OCI-LY3 (cell line): ENCODE data around the gene CTSD.
"Not testable (repeated sequence)": the region's sequence is repeated elsewhere in the genome, so short reads cannot be mapped to it uniquely, and the experiment has no call there.

Source experiments
- H2AFZ ChIP-seq: fragments of 200-600, 300-600 bp; shearing (Covaris generic); 2 replicates; pipeline ENCODE4 v1.6.0; 2014; ENCODE audit warnings: antibody characterized with exemption, low read depth, low read length
- H3K27ac ChIP-seq: fragments of 200-600, 300-600 bp; sonication (generic); 2 replicates; pipeline ENCODE4 v1.5.1; 2014; ENCODE audit warnings: mild to moderate bottlenecking, low read length, moderate library complexity, mixed read lengths
- H3K27me3 ChIP-seq: fragments of 200-600, 300-600 bp; sonication (generic); 2 replicates; pipeline ENCODE4 v1.6.1; 2014; ENCODE audit warnings: low read depth, low read length, mixed read lengths
- H3K36me3 ChIP-seq: fragments of 200-600, 300-600 bp; sonication (generic); replicated peaks from 2 replicates; pipeline ENCODE3; 2014; ENCODE audit warnings: low read depth, low read length, mixed read lengths
- H3K4me1 ChIP-seq: fragments of 300-600, 200-600 bp; sonication (generic); 2 replicates; pipeline ENCODE4 v1.6.1; 2014; ENCODE audit warnings: low read length, mixed read lengths
- H3K4me2 ChIP-seq: fragments of 200-600, 300-600 bp; sonication (generic); 2 replicates; pipeline ENCODE4 v1.6.1; 2014; ENCODE audit warnings: low read length, mixed read lengths
- H3K4me3 ChIP-seq: fragments of 300-600, 200-600 bp; sonication (generic); 2 replicates; pipeline ENCODE4 v1.5.1; 2014; ENCODE audit warnings: antibody characterized with exemption, mild to moderate bottlenecking, low read length, moderate library complexity
- H3K79me2 ChIP-seq: fragments of 300-600, 200-600 bp; shearing (Covaris generic); 2 replicates; pipeline ENCODE4 v1.6.1; 2014; ENCODE audit warnings: mild to moderate bottlenecking, low read length, mixed read lengths
- H3K9ac ChIP-seq: fragments of 300-600, 200-600 bp; shearing (Covaris generic); 2 replicates; pipeline ENCODE4 v1.6.0; 2014; ENCODE audit warnings: mild to moderate bottlenecking, low read length, moderate library complexity
- H3K9me3 ChIP-seq: fragments of 200-600, 300-600 bp; shearing (Covaris generic); 2 replicates; pipeline ENCODE4 v1.6.1; 2014; ENCODE audit warnings: low read length, mixed read lengths; ENCODE audit not compliant: insufficient read depth
- H4K20me1 ChIP-seq: fragments of 200-600, 300-600 bp; sonication (generic); 2 replicates; pipeline ENCODE4 v1.6.1; 2016; ENCODE audit warnings: low read length, mixed read lengths; ENCODE audit not compliant: insufficient read depth
- EZH2phosphoT487 ChIP-seq: fragments of 200-600 bp; shearing (Covaris generic); IDR thresholded peaks from 2 replicates; pipeline ENCODE4 v1.6.1; 2018; ENCODE audit warnings: antibody characterized with exemption, mixed run types, low read depth
- TF ChIP-seq, protein P1 (sequence below): fragments of 200-600, 300-600 bp; sonication (generic); IDR thresholded peaks from 2 replicates; pipeline ENCODE4 v1.5.1; 2014; ENCODE audit warnings: antibody characterized with exemption, low read length, low read depth

The CTSD gene

DNA sequence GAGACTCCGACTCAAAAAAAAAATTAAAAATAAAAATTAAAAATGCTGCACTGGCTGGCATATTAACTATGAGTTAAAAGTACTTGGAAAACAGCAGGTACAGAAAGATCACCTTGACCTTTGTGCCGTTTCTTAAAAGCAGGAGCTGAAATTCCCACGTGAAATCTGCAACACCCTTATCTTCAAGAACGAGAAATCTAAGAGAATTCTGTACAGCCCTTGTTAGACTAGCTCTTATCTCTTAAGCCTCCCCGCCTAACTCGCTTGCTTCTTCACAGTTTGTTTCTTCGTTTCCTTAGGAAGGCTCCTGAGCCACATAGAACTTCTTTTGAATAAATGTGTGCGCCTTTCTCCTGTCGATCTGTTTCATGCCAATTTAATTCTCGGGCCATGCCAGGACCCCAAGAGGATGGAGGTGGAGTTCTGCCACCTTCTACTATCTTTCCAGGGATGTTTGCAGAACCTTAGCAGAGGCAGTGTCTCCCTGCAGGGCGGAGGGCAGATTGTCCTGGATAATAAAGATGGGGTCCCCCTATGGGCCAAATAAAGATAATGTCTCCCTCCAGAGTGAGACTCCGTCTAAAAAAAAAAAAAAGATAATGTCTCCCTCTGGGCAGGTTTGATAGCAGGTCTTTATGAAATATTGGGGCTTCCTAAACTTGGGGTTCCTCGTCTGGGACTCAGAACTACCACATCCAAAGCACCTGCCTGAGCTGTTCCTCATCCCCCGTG lies 43.7 kb upstream of the CTSD start:
- H3K4me1 ChIP-seq = no peaks in the 10 kb centered on the region
- no peaks in the 10 kb centered on the region for H3K36me3 ChIP-seq
- H3K79me2 ChIP-seq = no peaks in the 10 kb centered on the region
- no peak overlapping the region for H3K4me2 ChIP-seq
- peaks cover 6% of the 10 kb centered on the region; the same call in 1 of the 2 replicates for H3K27me3 ChIP-seq
- no peak overlapping the region for H2AFZ ChIP-seq
- no peak overlapping the region for H3K4me3 ChIP-seq
- H3K9ac ChIP-seq = no peak overlapping the region
- H3K9me3 ChIP-seq = no peaks in the 10 kb centered on the region
- no peaks in the 10 kb centered on the region for H4K20me1 ChIP-seq
- TF ChIP-seq, protein P1, sequence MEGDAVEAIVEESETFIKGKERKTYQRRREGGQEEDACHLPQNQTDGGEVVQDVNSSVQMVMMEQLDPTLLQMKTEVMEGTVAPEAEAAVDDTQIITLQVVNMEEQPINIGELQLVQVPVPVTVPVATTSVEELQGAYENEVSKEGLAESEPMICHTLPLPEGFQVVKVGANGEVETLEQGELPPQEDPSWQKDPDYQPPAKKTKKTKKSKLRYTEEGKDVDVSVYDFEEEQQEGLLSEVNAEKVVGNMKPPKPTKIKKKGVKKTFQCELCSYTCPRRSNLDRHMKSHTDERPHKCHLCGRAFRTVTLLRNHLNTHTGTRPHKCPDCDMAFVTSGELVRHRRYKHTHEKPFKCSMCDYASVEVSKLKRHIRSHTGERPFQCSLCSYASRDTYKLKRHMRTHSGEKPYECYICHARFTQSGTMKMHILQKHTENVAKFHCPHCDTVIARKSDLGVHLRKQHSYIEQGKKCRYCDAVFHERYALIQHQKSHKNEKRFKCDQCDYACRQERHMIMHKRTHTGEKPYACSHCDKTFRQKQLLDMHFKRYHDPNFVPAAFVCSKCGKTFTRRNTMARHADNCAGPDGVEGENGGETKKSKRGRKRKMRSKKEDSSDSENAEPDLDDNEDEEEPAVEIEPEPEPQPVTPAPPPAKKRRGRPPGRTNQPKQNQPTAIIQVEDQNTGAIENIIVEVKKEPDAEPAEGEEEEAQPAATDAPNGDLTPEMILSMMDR = no peak
- H3K27ac ChIP-seq = no peak overlapping the region

- Histone ChIP-seq H3K27me3 (peaks cover 14% of the 10 kb centered on the region), H3K9ac (no peak overlapping the region), H3K27ac (no peak overlapping the region), H4K20me1 (no peaks in the 10 kb centered on the region), H3K4me3 (no peak overlapping the region), H3K4me2 (no peak overlapping the region), H3K4me1 (no peaks in the 10 kb centered on the region), H3K79me2 (no peaks in the 10 kb centered on the region), H3K9me3 (no peaks in the 10 kb centered on the region), H2AFZ (no peak overlapping the region), H3K36me3 (no peaks in the 10 kb centered on the region)
- TF ChIP-seq EZH2phosphoT487 = no peak
- TF ChIP-seq, protein P1 = no peak
These were observed 41.8 kb upstream of the CTSD start for GRCh38 chr11:1805525-1805924.

- H3K4me1 ChIP-seq, H4K20me1 ChIP-seq, H3K27ac ChIP-seq, H3K36me3 ChIP-seq, H3K4me2 ChIP-seq, H3K9ac ChIP-seq, H2AFZ ChIP-seq, H3K9me3 ChIP-seq, H3K79me2 ChIP-seq, H3K4me3 ChIP-seq: not testable (repeated sequence)
- H3K27me3 ChIP-seq = peaks cover 14% of the 10 kb centered on the region
These were observed 40.2 kb upstream of the CTSD start for GRCh38 chr11:1803835-1804519.

DNA sequence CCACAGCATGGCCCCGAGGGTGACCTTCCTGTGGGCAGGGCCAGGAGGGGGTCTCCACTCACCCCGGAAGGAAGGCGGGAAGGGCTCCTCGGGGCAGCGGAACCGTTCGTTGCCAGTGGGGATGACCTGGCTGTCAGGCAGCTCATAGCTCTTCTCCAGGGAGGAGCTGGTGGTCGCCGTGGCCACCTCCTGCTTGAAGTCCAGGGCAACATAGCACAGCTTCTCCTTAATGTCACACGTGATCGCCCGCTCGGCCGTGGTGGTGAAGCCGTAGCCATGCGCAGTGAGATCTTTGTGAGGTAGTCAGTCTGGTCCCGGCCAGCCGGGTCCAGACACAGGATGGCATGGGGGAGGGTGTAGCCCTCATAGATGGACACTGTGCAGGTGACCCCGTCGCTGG lies 39.5 kb upstream of the CTSD start:
- no peaks in the 10 kb centered on the region for H3K79me2 ChIP-seq
- H3K4me2 ChIP-seq = no peak overlapping the region
- H3K27me3 ChIP-seq = peaks cover 14% of the 10 kb centered on the region
- H4K20me1 ChIP-seq = no peaks in the 10 kb centered on the region
- no peak overlapping the region for H3K27ac ChIP-seq
- no peaks in the 10 kb centered on the region for H3K4me1 ChIP-seq
- H3K36me3 ChIP-seq = no peaks in the 10 kb centered on the region
- H3K4me3 ChIP-seq = no peak overlapping the region
- no peak overlapping the region for H3K9ac ChIP-seq
- TF ChIP-seq EZH2phosphoT487 = no peak
- TF ChIP-seq, protein P1 = no peak
- H3K9me3 ChIP-seq = no peaks in the 10 kb centered on the region
- no peak overlapping the region for H2AFZ ChIP-seq
